ENCODE data around the gene CSMD2. TPM values are rescaled to one million over a fixed set of nuclear protein-coding genes. Genes with fewer than 3 reads are reported as not detected.

Gene CSMD2
- total RNA-seq, 8 experiments from 2014 or later: 0.32 to 50.0 (median 1.2) TPM

DNA sequence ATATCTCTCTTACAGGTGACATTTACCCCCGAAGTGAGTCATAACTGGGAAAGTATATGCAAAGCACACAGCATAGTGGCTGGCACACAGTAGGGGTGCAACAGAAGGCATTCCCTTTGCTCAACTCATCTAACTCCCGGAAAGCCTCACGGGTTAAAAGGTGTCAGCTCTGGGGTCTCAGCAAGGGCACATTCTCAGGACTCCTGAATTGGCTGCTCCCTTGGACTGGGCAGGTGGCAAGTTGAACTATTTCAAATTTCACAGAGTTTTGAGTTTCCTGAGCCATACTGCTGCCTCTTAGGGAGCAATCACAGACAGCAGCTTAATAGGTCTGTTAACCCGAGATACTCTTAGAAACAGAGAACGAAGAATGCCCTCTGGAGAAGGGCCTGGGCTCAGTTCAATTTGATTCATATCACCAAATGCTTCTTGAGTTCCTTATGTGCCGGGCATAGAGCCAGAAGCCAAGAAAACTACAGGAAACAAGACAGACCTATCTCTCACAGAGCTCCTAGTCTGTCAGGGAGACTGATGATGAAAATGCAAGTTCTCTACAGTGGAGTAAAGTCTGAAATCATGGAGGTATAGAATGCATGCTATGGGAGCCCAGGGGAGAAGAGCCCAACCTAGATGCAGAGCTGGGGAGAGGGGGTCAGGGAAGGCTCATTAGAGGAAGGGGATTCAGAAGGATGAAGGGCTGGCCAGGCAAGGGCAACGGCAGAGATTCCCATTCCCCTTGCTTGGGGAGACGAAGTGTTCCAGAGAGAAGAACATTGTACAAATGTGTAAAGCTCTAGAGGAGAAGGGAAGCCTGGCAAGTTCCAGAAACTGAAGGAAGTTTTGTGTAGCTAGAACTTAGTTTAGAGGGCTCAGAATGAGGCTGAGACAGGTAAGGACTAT is 445.0 kb downstream of the CSMD2 start:
- Histone ChIP-seq H3K27ac (no peak overlapping the region), H3K4me3 (no peak overlapping the region), H3K4me1 (replicated peaks in 1 of 2) (no peaks in the 10 kb centered on the region)
- WGBS, 10 experiments: 34 to 100% (median 80%) methylated on average over 1 to 8 of the region's 8 CpGs
- in situ Hi-C loops (cut with MboI; ENCODE audit: low pct_unique_long_range_greater_than_20kb in 2 of 9, low sequenced_read_pairs in 9 of 9, unreplicated experiment in 9 of 9): no loop called here
- peak in 1 of 8 experiments; percentile 19 for ATAC-seq (replicated peaks in 6 of 8)

DNA sequence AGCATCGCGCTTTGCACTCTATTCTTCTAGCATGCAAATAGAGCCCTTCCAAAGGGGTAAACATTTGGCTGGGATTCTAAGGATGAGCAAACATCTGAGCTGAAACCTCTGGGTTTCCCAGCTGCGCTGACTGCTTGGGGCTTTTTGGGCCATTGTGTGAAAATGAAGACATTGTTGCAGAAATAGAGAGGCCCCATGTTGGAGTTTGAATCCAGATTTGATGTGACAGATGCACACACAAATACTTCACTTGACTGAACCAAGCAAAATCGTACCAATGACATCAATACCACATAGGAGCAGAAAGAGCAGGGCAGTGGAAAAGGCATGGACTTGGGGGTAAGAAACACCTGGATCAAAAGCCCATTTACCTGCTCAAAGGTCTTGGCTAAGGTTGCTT is 445.7 kb downstream of the CSMD2 start:
- no peak overlapping the region for H3K4me3 ChIP-seq
- H3K27ac ChIP-seq: no peak overlapping the region
- in situ Hi-C loops (cut with MboI; ENCODE audit: low pct_unique_long_range_greater_than_20kb in 2 of 9, low sequenced_read_pairs in 9 of 9, unreplicated experiment in 9 of 9): no loop called here
- no peak for ATAC-seq (replicated peaks in 6 of 8)
- WGBS, 10 experiments: 33 to 100% (median 94%) methylated on average over 1 to 4 of the region's 4 CpGs; no CpG with 5 or more reads in 2 of the 10 experiments
- H3K4me1 ChIP-seq (replicated peaks in 1 of 2): no peaks in the 10 kb centered on the region

DNA sequence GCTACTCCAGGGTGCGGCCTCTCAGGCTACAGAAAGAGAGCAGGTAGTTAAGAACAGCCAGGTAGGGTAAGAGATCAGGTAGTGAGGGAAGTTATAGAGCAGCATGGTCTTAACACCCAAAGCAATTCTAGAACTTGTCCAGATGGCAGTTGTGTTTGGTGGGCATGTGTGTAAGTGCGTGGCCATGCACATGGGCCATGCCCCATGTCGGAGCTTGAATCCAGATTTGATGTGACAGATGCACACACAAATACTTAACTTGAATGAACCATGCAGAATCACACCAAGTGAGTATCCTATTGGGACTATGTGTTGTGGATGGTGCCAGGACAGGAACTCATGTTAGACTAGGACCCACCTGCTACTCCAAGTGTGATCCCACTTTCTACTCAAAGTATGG is 446.8 kb downstream of the CSMD2 start:
- WGBS, 10 experiments: 100% methylated on average over 1 to 3 of the region's 3 CpGs; no CpG with 5 or more reads in 2 of the 10 experiments
- Histone ChIP-seq H3K4me3 (no peak overlapping the region), H3K4me1 (replicated peaks in 1 of 2) (no peaks in the 10 kb centered on the region), H3K27ac (no peak overlapping the region)
- ATAC-seq (replicated peaks in 6 of 8): no peak
- in situ Hi-C loops (cut with MboI; ENCODE audit: low pct_unique_long_range_greater_than_20kb in 2 of 9, low sequenced_read_pairs in 9 of 9, unreplicated experiment in 9 of 9): no loop called here

DNA sequence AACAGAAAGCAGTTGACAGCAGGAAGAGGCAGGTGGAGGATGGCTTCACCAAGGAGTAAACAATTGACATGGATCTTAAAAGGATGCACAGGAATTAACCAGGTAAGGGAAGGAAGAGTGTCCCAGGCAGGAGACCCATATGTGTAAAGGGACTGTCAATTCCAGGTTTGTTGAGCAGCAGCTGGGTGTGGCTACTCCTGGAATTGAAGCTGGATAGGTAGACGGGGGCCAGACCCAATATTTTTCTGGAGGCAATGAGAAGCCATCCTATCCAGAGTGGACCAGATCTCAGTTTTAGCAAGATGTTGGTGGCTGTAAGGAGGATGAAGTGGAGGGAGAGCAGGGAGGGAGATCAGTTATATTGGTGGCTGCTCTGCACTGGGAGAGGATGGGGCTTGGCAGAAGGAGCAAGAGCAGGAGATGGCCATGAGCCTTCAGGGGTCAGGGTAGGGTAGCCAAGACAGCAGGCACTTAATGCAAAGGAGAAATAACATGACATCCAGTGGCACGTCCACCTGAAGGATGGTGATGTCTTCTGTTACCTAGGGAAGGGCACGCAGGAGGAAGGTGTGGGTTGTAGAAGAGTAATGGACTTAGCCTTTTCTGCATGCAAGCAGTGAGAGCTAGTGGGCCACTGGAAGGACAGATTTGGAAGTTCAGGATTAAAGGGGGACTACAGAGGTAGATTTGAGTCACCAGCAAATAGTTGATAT is 447.9 kb downstream of the CSMD2 start:
- in situ Hi-C loops (cut with MboI; ENCODE audit: low pct_unique_long_range_greater_than_20kb in 2 of 9, low sequenced_read_pairs in 9 of 9, unreplicated experiment in 9 of 9): no loop called here
- ATAC-seq (replicated peaks in 6 of 8): no peak
- WGBS, 10 experiments: 20 to 100% (median 87%) methylated on average over 1 to 3 of the region's 3 CpGs; no CpG with 5 or more reads in 1 of the 10 experiments

DNA sequence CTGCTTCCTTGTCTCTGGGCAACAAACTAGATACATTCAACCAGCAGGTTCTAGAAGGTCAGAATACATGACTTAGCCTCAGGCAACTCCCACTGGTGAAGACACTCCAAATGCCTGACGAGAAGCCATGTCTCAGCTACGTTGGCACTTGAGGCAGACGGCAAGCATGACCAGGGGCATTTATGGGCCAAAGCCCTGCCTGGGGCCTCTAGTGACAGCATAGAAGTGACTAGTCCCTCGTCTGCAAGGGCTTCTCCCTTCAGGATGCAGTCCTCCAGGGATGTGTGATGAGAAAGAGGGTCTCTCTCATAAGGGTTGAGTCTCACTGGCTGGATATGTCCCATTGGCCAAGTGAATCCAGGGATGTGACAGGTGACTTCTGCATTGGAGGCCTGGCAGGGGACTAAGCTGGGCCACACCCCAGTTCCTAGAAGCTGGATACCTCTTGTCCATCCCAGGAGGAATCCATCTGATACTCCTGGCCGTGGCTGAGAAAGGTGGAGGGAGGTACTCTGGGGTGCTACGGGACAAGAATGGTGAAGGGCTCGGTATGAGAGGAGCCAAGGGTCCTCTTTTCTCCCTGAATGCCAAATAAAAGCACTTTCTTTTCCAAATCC is 449.7 kb downstream of the CSMD2 start:
- in situ Hi-C loops (cut with MboI; ENCODE audit: low pct_unique_long_range_greater_than_20kb in 2 of 9, low sequenced_read_pairs in 9 of 9, unreplicated experiment in 9 of 9): no loop called here
- Histone ChIP-seq H3K4me3 (no peak overlapping the region), H3K27ac (no peak overlapping the region), H3K4me1 (replicated peaks in 1 of 2) (no peaks in the 10 kb centered on the region)
- WGBS, 10 experiments: 76 to 100% (median 87%) methylated on average over 1 to 7 of the region's 7 CpGs; no CpG with 5 or more reads in 4 of the 10 experiments
- no peak for ATAC-seq (replicated peaks in 6 of 8)

More for the DNA sequence above, 447.9 kb downstream of the CSMD2 start:
- Histone ChIP-seq H3K27ac (no peak overlapping the region), H3K4me3 (no peak overlapping the region), H3K4me1 (replicated peaks in 1 of 2) (no peaks in the 10 kb centered on the region)

DNA sequence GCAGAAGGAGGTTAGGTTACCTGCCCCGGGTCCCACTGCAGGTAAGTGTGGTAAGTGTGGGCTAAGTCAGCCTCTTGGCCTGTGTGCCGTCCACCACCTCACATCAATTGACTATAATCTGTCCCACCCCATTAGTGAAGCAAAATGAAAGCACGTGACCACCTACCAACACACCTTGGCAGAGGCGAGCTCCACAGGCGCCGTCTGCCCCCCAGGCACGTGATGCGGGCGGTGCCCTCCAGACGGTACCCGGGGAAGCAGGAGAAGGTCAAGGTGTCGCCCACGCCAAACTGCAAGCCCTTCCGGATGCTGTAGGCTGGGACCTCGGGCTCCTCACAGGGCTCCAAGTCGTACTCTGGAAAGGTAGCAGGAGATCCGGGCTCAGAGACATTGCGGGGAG is 450.6 kb downstream of the CSMD2 start:
- H3K27ac ChIP-seq: no peak overlapping the region
- H3K4me3 ChIP-seq: no peak overlapping the region
- WGBS, 10 experiments: 60 to 100% (median 89%) methylated on average over 1 to 18 of the region's 18 CpGs; no CpG with 5 or more reads in 4 of the 10 experiments
- in situ Hi-C loops (cut with MboI; ENCODE audit: low pct_unique_long_range_greater_than_20kb in 2 of 9, low sequenced_read_pairs in 9 of 9, unreplicated experiment in 9 of 9): no loop called here
- peaks cover 3 to 5% of the 10 kb centered on the region in 2 donors for H3K4me1 ChIP-seq (replicated peaks in 1 of 2)
- no peak for ATAC-seq (replicated peaks in 6 of 8)

DNA sequence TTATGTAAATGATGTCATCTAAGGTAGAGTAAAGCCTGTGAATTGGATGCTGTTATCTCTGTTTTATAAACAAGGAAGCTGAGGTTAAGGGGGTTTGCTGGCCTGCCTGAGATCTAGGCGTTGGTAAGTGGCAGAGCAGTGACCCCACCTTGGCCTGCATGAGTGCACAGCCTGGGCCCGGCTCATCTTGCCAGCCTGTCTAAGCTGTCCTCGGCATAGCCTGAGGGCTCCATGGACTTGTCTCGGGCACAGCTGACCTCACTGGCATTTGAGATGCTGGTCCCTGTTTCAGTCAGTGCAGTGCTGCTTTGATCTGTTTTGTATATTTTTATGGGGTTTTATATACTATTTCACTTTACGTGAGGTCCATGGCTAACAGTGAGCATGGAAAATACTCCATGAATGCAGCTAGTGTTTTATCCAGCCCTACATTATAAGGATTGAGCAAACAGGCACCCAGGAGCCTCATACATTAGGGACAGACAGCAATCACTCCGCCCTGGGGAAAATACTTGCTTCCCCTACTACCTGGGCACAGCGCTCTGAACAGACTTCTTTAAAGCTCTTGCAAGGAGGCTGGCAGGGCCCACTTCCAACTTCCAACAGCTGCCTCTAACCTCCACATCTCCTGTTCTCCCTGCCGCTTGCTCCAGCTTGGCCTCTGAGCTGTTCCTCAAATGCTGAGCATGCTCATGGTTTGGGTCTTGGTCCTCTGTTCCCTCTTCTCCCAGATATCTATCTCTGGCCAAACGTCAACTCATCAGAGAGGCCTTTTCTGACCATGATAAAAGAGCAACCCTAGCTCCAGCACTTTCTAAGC is 451.8 kb downstream of the CSMD2 start:
- no peak overlapping the region for H3K4me3 ChIP-seq
- 0 to 92% (median 80%) methylated on average over 1 to 9 of the region's 9 CpGs; no CpG with 5 or more reads in 2 of the 10 experiments for WGBS, 10 experiments
- no peak overlapping the region for H3K27ac ChIP-seq
- no peak for ATAC-seq (replicated peaks in 6 of 8)
- H3K4me1 ChIP-seq (replicated peaks in 1 of 2): peaks cover 8 to 13% of the 10 kb centered on the region in 2 donors
- in situ Hi-C loops (cut with MboI; ENCODE audit: low pct_unique_long_range_greater_than_20kb in 2 of 9, low sequenced_read_pairs in 9 of 9, unreplicated experiment in 9 of 9): no loop called here

DNA sequence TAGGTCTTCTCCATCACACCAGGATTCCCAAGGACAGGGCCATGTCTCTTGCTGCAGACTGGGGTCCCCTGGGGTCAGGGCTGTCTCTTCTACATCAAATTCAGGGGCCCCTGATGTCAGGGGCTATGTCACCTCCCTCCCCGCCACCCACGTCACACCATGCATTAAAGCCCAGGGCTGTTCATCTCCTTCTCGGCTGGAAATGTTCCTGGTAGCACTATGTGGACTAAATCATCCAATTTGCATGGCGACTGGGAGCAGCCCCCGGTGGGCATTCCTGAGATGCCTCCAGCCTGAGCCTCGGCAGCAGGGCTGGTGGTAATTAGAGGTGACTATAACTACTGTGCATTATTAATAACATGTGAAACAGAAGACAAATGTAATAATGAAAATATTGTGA is 452.8 kb downstream of the CSMD2 start:
- Histone ChIP-seq H3K4me1 (replicated peaks in 1 of 2) (peaks cover 8 to 13% of the 10 kb centered on the region in 2 donors), H3K27ac (no peak overlapping the region), H3K4me3 (no peak overlapping the region)
- in situ Hi-C loops (cut with MboI; ENCODE audit: low pct_unique_long_range_greater_than_20kb in 2 of 9, low sequenced_read_pairs in 9 of 9, unreplicated experiment in 9 of 9): no loop called here
- ATAC-seq (replicated peaks in 6 of 8): peak in 4 of 8 experiments; percentile 16 to 53 (median 26)
- 0 to 79% (median 69%) methylated on average over 1 to 4 of the region's 6 CpGs; no CpG with 5 or more reads in 4 of the 10 experiments for WGBS, 10 experiments

DNA sequence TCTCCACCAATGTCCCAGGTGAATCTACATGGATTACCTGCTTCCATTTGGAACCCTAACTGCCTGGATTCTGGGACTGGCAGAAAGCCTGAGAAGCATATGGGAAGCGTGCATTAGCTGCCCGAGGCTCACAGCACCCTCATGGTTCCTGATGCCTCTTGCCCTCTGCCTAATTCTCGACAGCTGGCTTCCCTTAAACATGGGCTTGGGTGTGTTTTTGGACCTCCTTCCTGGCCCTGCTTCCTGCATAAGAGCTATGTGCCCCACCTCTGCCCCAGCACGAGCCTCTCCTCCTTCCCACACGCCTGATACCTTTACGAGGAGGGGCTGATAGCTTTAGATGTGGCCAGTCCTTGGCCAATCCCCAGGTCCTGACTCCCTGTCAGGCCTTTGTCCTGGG is 453.5 kb downstream of the CSMD2 start:
- peak in 3 of 8 experiments; percentile 34 to 70 (median 52) for ATAC-seq (replicated peaks in 6 of 8)
- Histone ChIP-seq H3K27ac (no peak overlapping the region), H3K4me3 (no peak overlapping the region), H3K4me1 (replicated peaks in 1 of 2) (peaks cover 8 to 13% of the 10 kb centered on the region in 2 donors)
- in situ Hi-C loops (cut with MboI; ENCODE audit: low pct_unique_long_range_greater_than_20kb in 2 of 9, low sequenced_read_pairs in 9 of 9, unreplicated experiment in 9 of 9): no loop called here
- 69 to 88% (median 80%) methylated on average over 1 to 4 of the region's 6 CpGs; no CpG with 5 or more reads in 5 of the 10 experiments for whole genome bisulfite sequencing, 10 experiments

DNA sequence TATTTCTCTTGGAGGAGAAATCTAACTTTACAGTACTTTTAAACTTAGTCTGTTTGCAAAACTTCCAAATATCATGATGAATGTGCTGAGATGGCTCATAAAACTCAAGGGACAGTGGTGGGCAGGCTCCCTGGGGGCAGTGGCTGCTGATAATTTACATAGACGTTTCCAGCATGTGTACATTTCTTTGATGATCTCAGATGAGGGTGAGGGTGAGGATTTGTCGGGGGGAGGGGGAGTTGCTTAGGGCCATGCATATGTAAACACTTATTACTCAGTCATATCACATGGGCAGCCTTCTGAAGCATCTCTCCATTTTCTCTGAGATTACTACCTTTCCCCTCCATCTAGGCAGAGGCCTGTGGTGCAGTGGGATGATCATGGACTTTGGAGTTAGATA is 454.1 kb downstream of the CSMD2 start:
- ATAC-seq (replicated peaks in 6 of 8): peak; percentile 19 to 85 (median 65)
- Histone ChIP-seq H3K4me1 (replicated peaks in 1 of 2) (peaks cover 8 to 13% of the 10 kb centered on the region in 2 donors), H3K4me3 (no peak overlapping the region), H3K27ac (no peak overlapping the region)
- in situ Hi-C loops (cut with MboI; ENCODE audit: low pct_unique_long_range_greater_than_20kb in 2 of 9, low sequenced_read_pairs in 9 of 9, unreplicated experiment in 9 of 9): no loop called here
- 0 to 61% (median 40%) methylated on average over 1 to 2 of the region's 2 CpGs; no CpG with 5 or more reads in 5 of the 10 experiments for WGBS, 10 experiments

DNA sequence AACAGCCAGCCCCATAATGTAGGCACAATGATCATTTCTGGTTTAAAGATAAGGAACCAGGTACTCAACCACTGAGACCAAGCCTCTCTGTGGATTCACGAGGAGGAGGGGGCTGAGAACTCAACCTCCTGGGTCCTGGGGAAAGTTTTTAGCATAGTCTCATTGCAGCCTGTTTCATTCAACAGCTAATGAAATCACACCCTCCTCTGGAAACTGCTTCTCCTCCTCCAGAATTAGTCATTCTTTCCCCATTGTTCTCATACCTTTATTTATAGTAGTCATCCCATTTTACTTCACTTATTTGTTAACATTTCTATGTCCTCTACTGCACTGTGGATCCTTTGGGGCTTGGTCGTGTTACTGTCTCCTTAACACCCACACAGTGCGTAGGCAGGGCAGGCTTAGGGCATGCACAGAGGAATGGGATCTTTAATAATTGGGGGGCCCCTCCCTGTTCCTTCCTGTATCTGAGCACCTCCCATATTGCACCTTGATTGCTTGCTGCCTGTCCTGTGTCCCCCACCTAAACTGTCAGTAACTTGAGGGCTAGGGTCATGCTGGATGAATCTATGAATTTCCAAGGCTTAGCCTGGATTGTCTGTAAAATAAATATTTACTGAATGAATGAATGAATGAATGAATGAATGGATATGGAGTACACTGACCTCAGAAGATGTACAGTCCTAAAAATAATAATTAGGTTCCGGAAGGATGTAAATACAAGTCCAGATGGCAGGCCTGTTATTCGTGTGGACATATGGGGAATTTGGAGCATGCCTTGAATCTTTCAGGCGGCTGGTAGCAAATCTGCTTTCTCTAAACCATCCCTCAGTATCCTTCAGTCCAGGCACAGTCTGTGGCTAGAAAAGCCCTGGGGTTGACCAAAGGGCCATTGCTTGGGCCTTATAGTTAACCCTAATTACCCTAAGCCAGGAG is 455.0 kb downstream of the CSMD2 start:
- in situ Hi-C loops (cut with MboI; ENCODE audit: low pct_unique_long_range_greater_than_20kb in 2 of 9, low sequenced_read_pairs in 9 of 9, unreplicated experiment in 9 of 9): no loop called here
- WGBS, 10 experiments: 0 to 70% (median 64%) methylated on average over 2 to 6 of the region's 6 CpGs; no CpG with 5 or more reads in 3 of the 10 experiments
- Histone ChIP-seq H3K4me3 (no peak overlapping the region), H3K4me1 (replicated peaks in 1 of 2) (peaks cover 8 to 13% of the 10 kb centered on the region in 2 donors), H3K27ac (no peak overlapping the region)
- ATAC-seq (replicated peaks in 6 of 8): peak; percentile 2 to 64 (median 40)

Data from motor neuron (in vitro differentiated cells).